Measurements from ENCODE around the gene CGB1. TPM values are rescaled to one million over a fixed set of nuclear protein-coding genes. Genes with fewer than 3 reads are reported as not detected.

The CGB1 gene
- total and polyA plus RNA-seq, 2 of the 8 experiments (the other 6 are each of a cell fraction or from before 2014, with no cell fraction given), result not detected

DNA sequence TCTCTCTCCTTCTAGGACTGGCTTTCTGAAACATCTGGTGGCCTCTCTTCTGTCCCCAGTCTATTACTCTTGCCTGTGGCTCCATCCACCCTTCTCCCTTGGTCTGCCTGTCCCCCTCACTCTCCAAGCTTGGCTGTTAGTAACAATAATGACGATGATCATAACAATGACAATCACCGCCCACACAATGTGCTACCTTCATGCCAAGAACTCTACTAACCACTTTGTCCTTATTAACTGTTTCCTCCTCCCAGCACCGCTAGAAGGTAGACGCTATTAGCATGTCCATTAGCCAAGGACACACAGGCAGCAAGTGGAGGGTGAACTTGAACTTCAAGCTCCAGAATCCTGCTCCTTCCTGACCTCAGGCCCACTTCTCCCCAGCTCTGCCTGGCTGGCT, 46.3 kb downstream of the CGB1 start (continued):
- TF ChIP-seq, protein P1, sequence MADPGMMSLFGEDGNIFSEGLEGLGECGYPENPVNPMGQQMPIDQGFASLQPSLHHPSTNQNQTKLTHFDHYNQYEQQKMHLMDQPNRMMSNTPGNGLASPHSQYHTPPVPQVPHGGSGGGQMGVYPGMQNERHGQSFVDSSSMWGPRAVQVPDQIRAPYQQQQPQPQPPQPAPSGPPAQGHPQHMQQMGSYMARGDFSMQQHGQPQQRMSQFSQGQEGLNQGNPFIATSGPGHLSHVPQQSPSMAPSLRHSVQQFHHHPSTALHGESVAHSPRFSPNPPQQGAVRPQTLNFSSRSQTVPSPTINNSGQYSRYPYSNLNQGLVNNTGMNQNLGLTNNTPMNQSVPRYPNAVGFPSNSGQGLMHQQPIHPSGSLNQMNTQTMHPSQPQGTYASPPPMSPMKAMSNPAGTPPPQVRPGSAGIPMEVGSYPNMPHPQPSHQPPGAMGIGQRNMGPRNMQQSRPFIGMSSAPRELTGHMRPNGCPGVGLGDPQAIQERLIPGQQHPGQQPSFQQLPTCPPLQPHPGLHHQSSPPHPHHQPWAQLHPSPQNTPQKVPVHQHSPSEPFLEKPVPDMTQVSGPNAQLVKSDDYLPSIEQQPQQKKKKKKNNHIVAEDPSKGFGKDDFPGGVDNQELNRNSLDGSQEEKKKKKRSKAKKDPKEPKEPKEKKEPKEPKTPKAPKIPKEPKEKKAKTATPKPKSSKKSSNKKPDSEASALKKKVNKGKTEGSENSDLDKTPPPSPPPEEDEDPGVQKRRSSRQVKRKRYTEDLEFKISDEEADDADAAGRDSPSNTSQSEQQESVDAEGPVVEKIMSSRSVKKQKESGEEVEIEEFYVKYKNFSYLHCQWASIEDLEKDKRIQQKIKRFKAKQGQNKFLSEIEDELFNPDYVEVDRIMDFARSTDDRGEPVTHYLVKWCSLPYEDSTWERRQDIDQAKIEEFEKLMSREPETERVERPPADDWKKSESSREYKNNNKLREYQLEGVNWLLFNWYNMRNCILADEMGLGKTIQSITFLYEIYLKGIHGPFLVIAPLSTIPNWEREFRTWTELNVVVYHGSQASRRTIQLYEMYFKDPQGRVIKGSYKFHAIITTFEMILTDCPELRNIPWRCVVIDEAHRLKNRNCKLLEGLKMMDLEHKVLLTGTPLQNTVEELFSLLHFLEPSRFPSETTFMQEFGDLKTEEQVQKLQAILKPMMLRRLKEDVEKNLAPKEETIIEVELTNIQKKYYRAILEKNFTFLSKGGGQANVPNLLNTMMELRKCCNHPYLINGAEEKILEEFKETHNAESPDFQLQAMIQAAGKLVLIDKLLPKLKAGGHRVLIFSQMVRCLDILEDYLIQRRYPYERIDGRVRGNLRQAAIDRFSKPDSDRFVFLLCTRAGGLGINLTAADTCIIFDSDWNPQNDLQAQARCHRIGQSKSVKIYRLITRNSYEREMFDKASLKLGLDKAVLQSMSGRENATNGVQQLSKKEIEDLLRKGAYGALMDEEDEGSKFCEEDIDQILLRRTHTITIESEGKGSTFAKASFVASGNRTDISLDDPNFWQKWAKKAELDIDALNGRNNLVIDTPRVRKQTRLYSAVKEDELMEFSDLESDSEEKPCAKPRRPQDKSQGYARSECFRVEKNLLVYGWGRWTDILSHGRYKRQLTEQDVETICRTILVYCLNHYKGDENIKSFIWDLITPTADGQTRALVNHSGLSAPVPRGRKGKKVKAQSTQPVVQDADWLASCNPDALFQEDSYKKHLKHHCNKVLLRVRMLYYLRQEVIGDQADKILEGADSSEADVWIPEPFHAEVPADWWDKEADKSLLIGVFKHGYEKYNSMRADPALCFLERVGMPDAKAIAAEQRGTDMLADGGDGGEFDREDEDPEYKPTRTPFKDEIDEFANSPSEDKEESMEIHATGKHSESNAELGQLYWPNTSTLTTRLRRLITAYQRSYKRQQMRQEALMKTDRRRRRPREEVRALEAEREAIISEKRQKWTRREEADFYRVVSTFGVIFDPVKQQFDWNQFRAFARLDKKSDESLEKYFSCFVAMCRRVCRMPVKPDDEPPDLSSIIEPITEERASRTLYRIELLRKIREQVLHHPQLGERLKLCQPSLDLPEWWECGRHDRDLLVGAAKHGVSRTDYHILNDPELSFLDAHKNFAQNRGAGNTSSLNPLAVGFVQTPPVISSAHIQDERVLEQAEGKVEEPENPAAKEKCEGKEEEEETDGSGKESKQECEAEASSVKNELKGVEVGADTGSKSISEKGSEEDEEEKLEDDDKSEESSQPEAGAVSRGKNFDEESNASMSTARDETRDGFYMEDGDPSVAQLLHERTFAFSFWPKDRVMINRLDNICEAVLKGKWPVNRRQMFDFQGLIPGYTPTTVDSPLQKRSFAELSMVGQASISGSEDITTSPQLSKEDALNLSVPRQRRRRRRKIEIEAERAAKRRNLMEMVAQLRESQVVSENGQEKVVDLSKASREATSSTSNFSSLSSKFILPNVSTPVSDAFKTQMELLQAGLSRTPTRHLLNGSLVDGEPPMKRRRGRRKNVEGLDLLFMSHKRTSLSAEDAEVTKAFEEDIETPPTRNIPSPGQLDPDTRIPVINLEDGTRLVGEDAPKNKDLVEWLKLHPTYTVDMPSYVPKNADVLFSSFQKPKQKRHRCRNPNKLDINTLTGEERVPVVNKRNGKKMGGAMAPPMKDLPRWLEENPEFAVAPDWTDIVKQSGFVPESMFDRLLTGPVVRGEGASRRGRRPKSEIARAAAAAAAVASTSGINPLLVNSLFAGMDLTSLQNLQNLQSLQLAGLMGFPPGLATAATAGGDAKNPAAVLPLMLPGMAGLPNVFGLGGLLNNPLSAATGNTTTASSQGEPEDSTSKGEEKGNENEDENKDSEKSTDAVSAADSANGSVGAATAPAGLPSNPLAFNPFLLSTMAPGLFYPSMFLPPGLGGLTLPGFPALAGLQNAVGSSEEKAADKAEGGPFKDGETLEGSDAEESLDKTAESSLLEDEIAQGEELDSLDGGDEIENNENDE (IDR thresholded peaks at IDR 0.05; ENCODE audit: insufficient replicate concordance, low read length), result no peak
- no peak for TF ChIP-seq TAF1 (IDR thresholded peaks at IDR 0.05; ENCODE audit: low read depth, low read length)
- no peak for TF ChIP-seq SRF (IDR thresholded peaks at IDR 0.05; ENCODE audit: low read depth, low read length)

Measured in H1 (cell line).